SJSA1 (cell line): ENCODE measurements around the gene SSH2. TPM values are rescaled to one million over a fixed set of nuclear protein-coding genes. Genes with fewer than 3 reads are reported as not detected.

ENCODE experiments used
- DNase-seq, 2 experiments: peaks; one replicate each; pipeline ENCODE4 v3.0.0-alpha.2; 2015 to 2020; ENCODE audit warnings: low spot score in 2 of 2, low read depth in 1 of 2
- H3K27ac ChIP-seq: fragments of 250-450 bp; sonication (Bioruptor Pico); 2 replicates; pipeline ENCODE4 v1.5.1; 2020; ENCODE audit warnings: mild to moderate bottlenecking, moderate library complexity
- H3K27me3 ChIP-seq: fragments of 250-450 bp; sonication (Bioruptor Pico); replicated peaks from 2 replicates; pipeline ENCODE4 v1.5.1; 2020; ENCODE audit warnings: mild to moderate bottlenecking, moderate library complexity
- H3K36me3 ChIP-seq: fragments of 250-450 bp; sonication (Bioruptor Pico); 2 replicates; pipeline ENCODE4 v1.5.1; 2020; ENCODE audit warnings: mild to moderate bottlenecking
- H3K4me1 ChIP-seq: fragments of 250-450 bp; sonication (Bioruptor Pico); replicated peaks from 2 replicates; pipeline ENCODE4 v1.6.1; 2021; ENCODE audit warnings: mild to moderate bottlenecking
- H3K4me3 ChIP-seq: fragments of 250-450 bp; sonication (Bioruptor Pico); 2 replicates; pipeline ENCODE4 v1.5.1; 2020; ENCODE audit warnings: mild to moderate bottlenecking
- H3K9me3 ChIP-seq: fragments of 250-450 bp; sonication (Bioruptor Pico); replicated peaks from 2 replicates; pipeline ENCODE4 v1.5.1; 2020; ENCODE audit warnings: mild to moderate bottlenecking
- total RNA-seq: library from RNA; depleted of rRNA; stranded (reverse); fragments of >200 nt; shearing (Covaris generic); gene quantifications from 2 replicates; pipeline ENCODE4 v1.2.3, GENCODE V29; 2014

The SSH2 gene
- total RNA-seq, 1 experiment from 2014 or later = 12.9 TPM

DNA sequence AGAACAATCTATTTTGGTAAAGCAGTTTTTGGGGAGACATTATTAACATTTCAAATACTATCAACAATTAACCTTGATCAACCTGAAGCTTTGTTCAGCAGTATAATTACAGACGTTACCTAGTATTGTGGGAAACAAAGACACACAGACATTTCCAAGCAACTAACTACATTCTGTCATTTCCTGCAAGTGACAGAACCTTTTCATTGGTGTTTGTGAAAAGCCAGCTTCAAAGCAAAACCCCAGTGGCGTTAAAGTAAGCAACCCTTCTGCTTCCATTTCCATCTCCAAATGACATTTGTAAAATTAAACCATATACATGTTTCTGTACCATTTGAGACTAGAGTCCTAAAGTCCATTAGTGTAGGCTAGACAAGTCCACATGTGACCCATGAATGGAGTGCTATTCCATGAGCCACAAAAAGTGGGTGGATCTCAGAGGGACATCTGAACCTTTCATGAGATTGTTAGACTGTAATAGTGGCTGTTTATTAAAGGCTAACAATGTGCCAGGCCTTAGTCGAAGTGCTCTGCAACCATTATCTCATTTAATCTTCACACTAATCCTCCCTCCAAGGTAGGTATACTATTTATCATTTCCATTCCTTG lies 101.2 kb downstream of the SSH2 start:
- no peak overlapping the region for H3K27ac ChIP-seq
- no peak for DNase-seq
- no peaks in the 10 kb centered on the region for H3K27me3 ChIP-seq

DNA sequence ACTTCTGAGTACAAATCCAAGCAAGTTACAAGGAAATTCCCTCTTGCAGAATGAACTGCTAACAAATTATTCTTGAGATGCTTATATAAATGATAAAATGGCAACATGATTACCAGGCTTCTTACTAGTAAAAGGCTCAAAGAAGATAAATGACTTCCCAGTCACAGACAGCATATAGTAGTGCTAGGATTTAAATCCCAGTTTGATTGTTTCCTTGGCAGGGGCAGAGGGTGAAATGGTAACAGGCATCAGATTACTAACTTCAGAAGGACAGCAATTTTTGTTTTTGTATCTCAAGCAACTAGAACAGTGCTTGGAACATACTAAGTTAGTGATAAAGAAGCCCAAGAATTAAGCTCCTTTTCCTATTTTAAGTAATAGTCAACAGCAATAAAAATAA lies 102.8 kb downstream of the SSH2 start:
- DNase-seq = no peak
- no peaks in the 10 kb centered on the region for H3K27me3 ChIP-seq
- H3K27ac ChIP-seq = no peak overlapping the region
- H3K4me3 ChIP-seq = no peak overlapping the region
- no peaks in the 10 kb centered on the region for H3K36me3 ChIP-seq
- H3K4me1 ChIP-seq = no peaks in the 10 kb centered on the region
- no peaks in the 10 kb centered on the region for H3K9me3 ChIP-seq

More for the DNA sequence above, 101.2 kb downstream of the SSH2 start:
- Histone ChIP-seq H3K9me3 (no peaks in the 10 kb centered on the region), H3K4me3 (no peak overlapping the region), H3K4me1 (no peaks in the 10 kb centered on the region), H3K36me3 (no peaks in the 10 kb centered on the region)

DNA sequence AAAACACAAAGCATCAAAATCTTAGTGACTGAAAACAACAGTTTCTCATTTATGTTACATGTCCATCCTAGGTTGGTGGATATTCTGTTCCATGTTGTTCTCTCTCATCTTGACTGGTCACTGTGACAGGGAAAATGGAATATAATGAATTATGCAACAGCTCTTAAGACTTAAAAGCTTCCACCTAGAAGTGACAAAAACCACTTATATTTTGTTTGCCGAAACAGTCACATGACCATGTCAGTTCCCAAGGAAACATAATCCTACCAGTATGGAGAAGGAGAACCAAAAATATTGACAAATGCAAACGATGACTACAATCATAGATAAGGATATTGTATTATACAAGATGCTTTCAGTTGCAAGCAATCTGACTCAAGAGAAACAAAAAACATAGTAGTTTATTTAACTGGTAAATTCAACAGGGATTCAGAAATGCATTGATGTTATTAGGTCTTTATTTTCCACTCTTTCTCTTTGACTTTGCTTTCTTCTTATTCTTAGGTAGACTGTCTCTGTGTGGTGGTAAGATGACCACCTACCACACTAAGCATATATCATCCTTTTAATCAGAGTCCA lies 103.8 kb downstream of the SSH2 start:
- Histone ChIP-seq H3K4me3 (no peak overlapping the region), H3K27ac (no peak overlapping the region), H3K27me3 (no peaks in the 10 kb centered on the region), H3K36me3 (no peaks in the 10 kb centered on the region), H3K4me1 (no peaks in the 10 kb centered on the region), H3K9me3 (no peaks in the 10 kb centered on the region)
- DNase-seq = no peak

DNA sequence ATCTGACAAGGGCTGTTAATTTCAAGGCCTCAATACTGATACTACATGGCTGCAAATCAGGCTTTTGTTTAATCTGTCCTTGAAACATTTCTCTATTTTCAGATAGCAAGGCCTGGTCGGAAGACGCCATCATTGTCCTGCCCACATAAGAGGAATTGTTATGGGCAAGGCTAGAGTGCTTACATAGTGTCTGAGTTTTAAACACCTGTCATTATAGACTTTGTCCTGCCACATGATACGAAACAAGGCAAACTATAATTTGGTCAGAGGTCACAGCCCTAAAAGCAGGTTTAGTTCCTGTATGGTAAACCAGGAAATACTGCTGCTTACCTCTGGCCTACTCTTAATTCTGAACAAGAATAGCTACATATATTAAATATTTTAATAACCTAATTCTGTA lies 104.4 kb downstream of the SSH2 start:
- H3K27me3 ChIP-seq = no peaks in the 10 kb centered on the region
- no peaks in the 10 kb centered on the region for H3K9me3 ChIP-seq
- DNase-seq = no peak
- no peaks in the 10 kb centered on the region; the same call in 1 of the 2 replicates for H3K4me1 ChIP-seq
- no peak overlapping the region for H3K27ac ChIP-seq
- H3K36me3 ChIP-seq = no peaks in the 10 kb centered on the region
- H3K4me3 ChIP-seq = no peak overlapping the region

DNA sequence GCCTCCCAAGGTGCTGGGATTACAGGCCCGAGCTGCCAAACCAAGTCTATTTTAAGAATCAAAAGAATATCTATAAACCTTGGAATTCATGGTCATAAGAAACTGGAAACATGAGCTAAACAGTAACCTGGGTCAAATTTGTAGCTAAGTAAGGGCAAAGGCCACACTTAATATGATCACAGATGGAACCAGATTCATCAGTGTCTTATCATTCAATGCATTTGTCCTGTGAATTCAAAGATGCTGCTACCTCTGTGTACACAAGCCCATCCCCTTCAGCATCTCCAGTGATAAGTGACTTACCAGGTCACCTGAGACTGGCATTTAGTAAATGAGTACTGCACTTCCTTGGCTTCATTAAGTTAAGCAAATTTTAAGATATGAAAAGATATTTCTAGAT lies 108.1 kb downstream of the SSH2 start:
- Histone ChIP-seq H3K27me3 (no peaks in the 10 kb centered on the region), H3K9me3 (no peaks in the 10 kb centered on the region), H3K27ac (no peak overlapping the region), H3K36me3 (no peaks in the 10 kb centered on the region), H3K4me3 (no peak overlapping the region), H3K4me1 (no peaks in the 10 kb centered on the region; the same call in 1 of the 2 replicates)
- DNase-seq = no peak

DNA sequence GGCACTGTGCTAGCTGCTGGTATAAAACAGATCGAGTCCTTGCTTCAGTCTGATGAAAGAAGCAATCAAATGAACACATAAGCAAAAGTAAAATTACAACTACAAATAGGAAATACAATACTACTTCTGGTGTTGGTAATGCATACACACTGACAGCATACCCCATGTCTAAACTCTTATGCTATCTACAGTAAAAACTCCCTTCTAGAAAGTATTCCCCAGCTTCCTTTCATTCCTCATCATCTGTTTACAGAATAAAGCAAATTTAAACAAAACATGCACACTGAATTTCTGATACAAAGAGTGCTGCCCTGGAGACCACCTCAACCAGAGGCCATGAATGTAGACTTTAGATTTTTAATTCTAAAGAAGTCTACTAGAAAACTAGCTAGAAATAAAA lies 109.6 kb downstream of the SSH2 start:
- H3K4me1 ChIP-seq = no peaks in the 10 kb centered on the region; the same call in 1 of the 2 replicates
- H3K27me3 ChIP-seq = no peaks in the 10 kb centered on the region
- no peaks in the 10 kb centered on the region for H3K36me3 ChIP-seq
- H3K9me3 ChIP-seq = no peaks in the 10 kb centered on the region
- DNase-seq = peak in 1 of 2 experiments; percentile 11
- H3K4me3 ChIP-seq = no peak overlapping the region
- no peak overlapping the region for H3K27ac ChIP-seq

DNA sequence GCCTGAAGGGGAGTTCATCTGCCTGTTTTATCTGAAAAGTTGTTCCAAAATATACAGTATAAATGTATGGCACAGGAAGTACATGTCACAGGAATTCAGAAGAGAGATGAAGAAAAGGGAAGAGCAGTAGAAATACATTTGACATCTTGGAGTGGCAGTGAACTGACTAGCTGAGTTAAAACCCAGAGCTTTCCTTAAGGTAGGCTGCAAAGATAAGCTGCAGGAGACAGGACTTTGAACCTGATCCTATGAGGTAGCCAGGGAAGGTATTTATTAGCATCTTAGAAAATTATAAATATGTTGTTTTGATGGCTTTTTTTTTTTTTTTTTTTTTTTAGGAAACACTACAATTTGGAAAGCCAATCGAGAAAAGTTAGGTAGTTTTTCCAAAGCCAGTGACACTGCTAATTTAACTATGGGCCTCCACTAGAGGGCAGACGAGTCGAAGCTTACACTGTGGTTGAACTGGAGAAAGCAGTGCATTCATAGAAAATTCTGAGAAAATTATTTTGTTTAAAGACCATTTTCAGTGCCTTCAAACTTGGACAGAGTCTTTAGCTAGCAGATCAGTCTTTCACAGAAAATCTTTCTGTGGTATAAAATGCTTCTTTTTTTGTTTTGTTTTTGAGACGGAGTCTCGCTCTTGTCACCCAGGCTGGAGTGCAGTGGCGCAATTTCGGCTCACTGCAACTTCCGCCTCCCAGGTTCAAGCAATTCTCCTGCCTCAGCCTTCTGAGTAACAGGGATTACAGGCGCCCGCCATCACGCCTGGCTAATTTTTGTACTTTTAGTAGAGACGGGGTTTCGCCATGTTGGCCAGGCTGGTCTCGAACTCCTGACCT lies 122.3 kb downstream of the SSH2 start:
- Histone ChIP-seq H3K9me3 (no peaks in the 10 kb centered on the region), H3K4me1 (peaks cover 21% of the 10 kb centered on the region), H3K27me3 (no peaks in the 10 kb centered on the region), H3K36me3 (no peaks in the 10 kb centered on the region), H3K27ac (peak overlapping the region; percentile 70), H3K4me3 (no peak overlapping the region)
- DNase-seq = peak; percentile 66 to 71

DNA sequence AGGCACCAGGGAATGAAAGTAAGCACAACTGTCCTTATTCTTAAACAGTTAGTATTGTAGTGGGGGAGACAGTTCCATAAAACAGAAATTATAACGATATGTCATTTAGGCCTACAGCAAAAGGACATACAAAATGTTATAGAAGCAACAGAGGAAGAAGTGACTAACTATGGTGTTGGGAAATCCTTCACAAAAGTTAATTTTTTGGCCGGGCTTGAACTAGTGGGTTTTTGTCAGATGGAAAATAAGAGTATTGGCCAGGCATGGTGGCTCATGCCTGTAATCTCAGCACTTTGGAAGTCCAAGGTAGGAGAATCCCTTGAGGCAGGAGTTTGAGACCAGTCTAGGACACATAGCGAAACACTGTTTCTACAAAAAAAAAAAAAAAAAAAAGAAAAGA lies 127.8 kb downstream of the SSH2 start:
- Histone ChIP-seq H3K9me3 (no peaks in the 10 kb centered on the region), H3K27me3 (no peaks in the 10 kb centered on the region), H3K27ac (no peak overlapping the region), H3K36me3 (no peaks in the 10 kb centered on the region; the same call in 1 of the 2 replicates), H3K4me3 (no peak overlapping the region), H3K4me1 (no peaks in the 10 kb centered on the region)
- no peak for DNase-seq

DNA sequence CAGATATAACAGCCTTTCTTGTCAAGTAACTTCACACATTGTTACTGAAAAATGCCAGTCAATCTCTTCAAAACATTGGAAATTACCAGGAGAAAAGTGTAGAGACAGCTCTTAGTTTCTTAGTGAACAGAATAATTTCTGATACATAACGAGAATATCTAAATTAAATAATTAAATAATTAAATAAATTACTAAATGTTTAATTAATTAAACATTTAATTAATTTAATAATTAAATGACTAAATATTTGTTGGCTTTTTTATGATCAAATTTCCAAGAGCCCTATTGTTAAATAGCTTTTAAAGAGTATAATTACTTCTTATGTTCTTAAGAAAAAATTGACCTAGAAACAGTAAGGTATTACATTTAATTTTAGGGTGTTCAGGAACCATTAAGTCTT lies 129.6 kb downstream of the SSH2 start:
- Histone ChIP-seq H3K4me1 (no peaks in the 10 kb centered on the region), H3K9me3 (no peaks in the 10 kb centered on the region), H3K27me3 (no peaks in the 10 kb centered on the region), H3K36me3 (no peaks in the 10 kb centered on the region; the same call in 1 of the 2 replicates), H3K4me3 (no peak overlapping the region), H3K27ac (no peak overlapping the region)
- no peak for DNase-seq

DNA sequence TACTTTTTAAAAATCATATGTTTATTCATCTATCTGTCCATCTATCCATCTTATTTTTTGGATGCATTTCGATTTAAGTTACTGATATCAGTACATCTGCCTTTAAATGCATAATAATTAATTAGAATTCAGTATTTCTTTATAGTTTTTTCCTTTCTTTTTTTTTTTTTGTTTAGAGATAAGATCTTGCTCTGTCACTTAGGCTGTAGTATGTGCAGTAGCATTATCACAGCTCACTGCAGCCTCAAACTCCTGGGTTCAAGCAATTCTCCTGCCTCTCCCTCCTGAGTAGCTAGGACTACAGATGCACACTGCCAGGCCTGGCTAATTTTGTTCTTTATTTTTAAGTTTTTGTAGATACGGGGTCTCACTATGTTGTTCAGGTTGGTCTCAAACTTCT lies 133.4 kb downstream of the SSH2 start:
- no peak for DNase-seq
- no peak overlapping the region for H3K27ac ChIP-seq
- H3K9me3 ChIP-seq = no peaks in the 10 kb centered on the region
- no peak overlapping the region for H3K4me3 ChIP-seq
- no peaks in the 10 kb centered on the region for H3K4me1 ChIP-seq
- peaks cover 8% of the 10 kb centered on the region; the same call in 1 of the 2 replicates for H3K36me3 ChIP-seq
- H3K27me3 ChIP-seq = no peaks in the 10 kb centered on the region

DNA sequence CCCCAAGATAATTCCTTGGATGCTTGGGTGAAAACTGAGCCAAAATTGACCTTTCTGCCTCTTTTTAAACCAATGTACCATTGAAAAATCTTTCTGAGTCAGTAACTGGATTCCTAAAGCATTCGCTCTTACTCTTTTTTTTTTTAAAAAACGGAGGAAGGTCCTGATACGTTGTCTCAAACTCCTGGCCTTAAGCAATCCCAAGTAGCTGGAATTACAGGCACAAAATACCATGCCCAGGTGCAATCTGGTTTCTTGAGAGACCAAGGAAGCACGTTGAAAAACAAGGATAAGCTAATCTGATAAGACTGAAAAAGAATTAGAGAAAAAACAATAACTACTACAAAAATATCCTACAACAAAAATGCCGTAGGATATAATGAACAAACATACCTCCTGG lies 136.5 kb downstream of the SSH2 start:
- no peak for DNase-seq
- Histone ChIP-seq H3K9me3 (no peaks in the 10 kb centered on the region), H3K4me3 (no peak overlapping the region), H3K27me3 (no peaks in the 10 kb centered on the region), H3K36me3 (peaks cover 20% of the 10 kb centered on the region), H3K4me1 (no peaks in the 10 kb centered on the region), H3K27ac (no peak overlapping the region)

DNA sequence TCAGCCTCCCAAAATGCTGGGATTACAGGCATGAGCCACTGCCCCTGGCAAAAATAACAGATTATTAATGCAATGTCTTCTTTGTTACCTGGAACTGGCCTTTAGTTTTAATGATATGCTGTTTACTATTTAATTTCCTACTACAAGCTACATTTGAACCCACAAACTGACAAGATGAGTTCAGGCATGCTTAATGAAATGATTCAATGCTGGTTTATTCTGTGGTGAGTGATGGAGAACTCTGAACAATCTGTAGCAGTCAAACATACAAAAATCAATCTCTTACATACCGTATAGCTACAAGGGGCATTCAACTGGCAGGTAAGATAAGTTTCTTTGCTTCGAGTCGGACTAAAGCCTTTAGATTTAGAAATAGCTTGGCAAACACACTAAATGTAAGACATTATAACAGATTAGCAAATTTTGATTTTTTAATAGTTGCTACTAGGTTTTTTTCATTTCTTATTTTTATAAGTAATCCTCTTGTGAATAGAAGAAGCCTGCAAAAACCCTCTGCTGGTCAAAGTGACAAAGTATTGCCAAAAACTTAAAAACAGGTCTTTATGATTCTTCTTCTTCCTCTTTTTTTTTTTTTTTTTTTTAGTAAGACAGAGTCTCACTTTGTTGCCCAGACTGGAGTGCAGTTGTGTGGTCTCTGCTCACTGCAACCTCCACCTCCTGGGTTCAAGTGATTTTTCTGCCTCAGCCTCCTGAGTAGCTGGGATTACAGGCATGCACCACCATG lies 138.5 kb downstream of the SSH2 start:
- no peak for DNase-seq
- peaks cover 22% of the 10 kb centered on the region for H3K36me3 ChIP-seq
- no peak overlapping the region for H3K27ac ChIP-seq
- H3K27me3 ChIP-seq = no peaks in the 10 kb centered on the region
- no peaks in the 10 kb centered on the region for H3K9me3 ChIP-seq
- H3K4me1 ChIP-seq = no peaks in the 10 kb centered on the region
- H3K4me3 ChIP-seq = no peak overlapping the region

DNA sequence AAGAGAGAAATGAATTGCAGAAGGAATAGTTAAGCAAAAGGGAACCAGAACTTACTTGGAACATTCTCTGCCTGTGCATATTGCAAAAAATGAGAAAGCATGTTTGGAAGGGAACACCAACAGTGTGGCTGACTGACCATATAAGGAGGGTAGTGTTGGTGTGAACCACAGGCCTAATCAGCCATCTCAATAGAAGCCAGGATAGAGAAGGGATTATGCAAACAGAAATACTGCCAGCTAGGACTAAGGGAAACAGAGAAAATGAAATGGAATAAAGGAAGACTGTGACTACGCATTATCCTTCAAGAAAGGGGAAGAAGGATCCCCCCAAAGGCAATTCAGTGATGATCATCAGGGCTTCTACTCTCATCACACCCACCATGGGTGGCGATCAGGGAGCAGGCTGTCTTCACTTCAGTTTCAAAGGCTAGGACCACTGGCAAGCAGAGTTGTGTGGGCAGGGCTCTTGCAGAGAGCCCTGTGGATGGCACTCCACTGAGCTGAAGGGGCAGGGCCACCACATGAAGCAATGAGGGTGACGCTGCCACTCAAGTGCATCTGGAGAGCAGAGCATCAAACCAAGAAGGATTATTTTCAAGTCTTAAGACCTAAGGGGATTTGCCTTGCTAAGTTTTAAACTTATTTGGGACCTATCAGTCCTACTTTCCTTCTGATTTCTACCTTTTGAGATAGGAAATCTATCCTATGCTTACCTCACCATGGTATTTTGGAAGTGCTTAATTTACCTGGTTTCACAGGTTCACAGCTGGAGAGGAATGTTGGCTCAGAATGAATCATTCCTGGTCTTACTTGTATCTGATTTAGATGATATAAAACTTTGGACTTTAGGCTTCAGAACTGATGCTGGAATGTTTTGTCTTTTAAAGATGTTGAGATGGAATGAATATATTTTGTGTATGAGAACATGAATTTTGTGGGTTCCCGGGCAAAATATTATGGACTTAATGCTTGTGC lies 140.5 kb downstream of the SSH2 start:
- Histone ChIP-seq H3K4me3 (no peak overlapping the region), H3K36me3 (peaks cover 22% of the 10 kb centered on the region), H3K9me3 (no peaks in the 10 kb centered on the region), H3K27me3 (no peaks in the 10 kb centered on the region), H3K27ac (no peak overlapping the region), H3K4me1 (peaks cover 4% of the 10 kb centered on the region)
- no peak for DNase-seq
